Measurements from ENCODE around the gene WDR46.

DNA sequence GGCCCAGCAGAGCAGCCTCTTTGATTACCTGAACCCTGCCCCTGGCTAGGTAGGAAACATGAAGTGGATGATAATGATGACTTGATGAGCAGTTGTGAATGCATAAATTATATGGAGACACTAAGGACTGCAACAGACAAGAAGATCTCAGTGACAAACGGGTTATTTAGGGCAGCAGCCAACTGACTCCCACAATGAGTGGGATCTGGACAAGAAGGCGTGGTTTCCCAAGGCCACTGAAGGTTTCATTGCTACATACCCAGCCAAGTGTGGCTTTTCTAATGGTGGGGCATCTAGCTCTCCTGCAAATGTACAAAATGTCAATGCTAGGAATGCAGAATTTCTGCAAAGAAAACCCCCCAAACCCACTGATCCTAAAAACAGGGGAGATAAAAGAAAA, 51.3 kb downstream of the WDR46 start:
- no peak for TF ChIP-seq POLR2A (IDR thresholded peaks at IDR 0.05; ENCODE audit: low read depth, low read length)
- no peak for TF ChIP-seq CTCF (IDR thresholded peaks at IDR 0.05; ENCODE audit: extremely low read depth in 1 of 2, insufficient read depth in 1 of 2, low read depth in 1 of 2, low read length in 2 of 2)
- TF ChIP-seq EZH2 (IDR thresholded peaks at IDR 0.05; ENCODE audit: borderline replicate concordance, low read depth, low read length, severe bottlenecking) = no peak
- TF ChIP-seq MAX (IDR thresholded peaks at IDR 0.05; ENCODE audit: insufficient read depth, insufficient read length) = no peak
- no peak for TF ChIP-seq JUN (IDR thresholded peaks at IDR 0.05; ENCODE audit: borderline replicate concordance, insufficient read depth, insufficient read length, low read depth)
- TF ChIP-seq POLR2AphosphoS5 (IDR thresholded peaks at IDR 0.05; ENCODE audit: insufficient read depth, low read depth, low read length) = no peak
- TF ChIP-seq GATA2 (IDR thresholded peaks at IDR 0.05; ENCODE audit: insufficient read depth, insufficient read length, low read depth, low read length) = no peak
- no peak for TF ChIP-seq MYC (IDR thresholded peaks at IDR 0.05; ENCODE audit: low read depth, low read length)
